ENCODE data around the gene ZDHHC17. TPM values are rescaled to one million over a fixed set of nuclear protein-coding genes. Genes with fewer than 3 reads are reported as not detected.

Gene ZDHHC17
- polyA plus RNA-seq, 1 of the 3 experiments (the other 2 are of a cell fraction), result 28.6 TPM

DNA sequence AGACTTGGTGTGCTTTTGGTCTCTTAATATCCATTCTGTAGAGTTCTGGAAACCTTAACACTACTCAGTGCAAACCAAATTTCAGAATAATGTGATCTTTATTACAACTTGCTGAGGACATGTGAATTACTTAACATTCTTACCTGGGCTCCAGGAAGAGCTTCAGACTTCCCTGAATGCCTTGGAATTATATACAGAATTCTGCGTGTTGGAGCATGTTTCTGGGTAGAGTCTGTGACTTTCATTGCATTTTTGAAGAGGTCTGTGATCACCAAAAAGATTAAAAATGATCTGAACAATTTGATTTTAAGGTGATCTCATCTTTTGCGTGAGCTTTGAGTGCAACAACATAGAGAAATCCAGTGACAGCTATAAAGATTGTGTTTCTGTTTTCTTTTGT is 35.4 kb downstream of the ZDHHC17 start:
- H4K20me1 ChIP-seq (ENCODE audit: insufficient read depth), result 0 out of 2 replicates have a peak, but pooled peaks cover 7% of the 10 kb centered on the region
- WGBS (ENCODE audit: low lambda C conversion rate), result 98% methylated on average over 2 of the region's 2 CpGs
- H3K36me3 ChIP-seq (replicated peaks in 1 of 2; ENCODE audit: control insufficient read depth in 1 of 2, insufficient read depth in 2 of 2, low read length in 1 of 2), result peaks cover 6 to 51% of the 10 kb centered on the region in 2 experiments
- H3K79me2 ChIP-seq (ENCODE audit: insufficient read depth), result peaks cover 95% of the 10 kb centered on the region
- no peak overlapping the region for H3K27ac ChIP-seq (ENCODE audit: low read depth in 2 of 2, low read length in 1 of 2)
- no peak overlapping the region for H2AFZ ChIP-seq (ENCODE audit: low read depth)
- no peak overlapping the region for H3K4me2 ChIP-seq
- ChIA-PET CTCF (interaction anchor here (1.4 to 2.3 kb wide), 2 partner anchors 178 to 212 kb away, joined by 4 to 7 read pairs; no protein-coding TSS in a partner anchor), POLR2A (no interaction called here)
- TF ChIP-seq CHD2 (IDR thresholded peaks at IDR 0.05; ENCODE audit: low read length, partially characterized antibody) (no peak), ELF1 (IDR thresholded peaks at IDR 0.05) (no peak)
- TF ChIP-seq, protein P1, sequence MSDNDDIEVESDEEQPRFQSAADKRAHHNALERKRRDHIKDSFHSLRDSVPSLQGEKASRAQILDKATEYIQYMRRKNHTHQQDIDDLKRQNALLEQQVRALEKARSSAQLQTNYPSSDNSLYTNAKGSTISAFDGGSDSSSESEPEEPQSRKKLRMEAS (IDR thresholded peaks at IDR 0.05; ENCODE audit: low read depth), result no peak
- TF ChIP-seq, protein P2, sequence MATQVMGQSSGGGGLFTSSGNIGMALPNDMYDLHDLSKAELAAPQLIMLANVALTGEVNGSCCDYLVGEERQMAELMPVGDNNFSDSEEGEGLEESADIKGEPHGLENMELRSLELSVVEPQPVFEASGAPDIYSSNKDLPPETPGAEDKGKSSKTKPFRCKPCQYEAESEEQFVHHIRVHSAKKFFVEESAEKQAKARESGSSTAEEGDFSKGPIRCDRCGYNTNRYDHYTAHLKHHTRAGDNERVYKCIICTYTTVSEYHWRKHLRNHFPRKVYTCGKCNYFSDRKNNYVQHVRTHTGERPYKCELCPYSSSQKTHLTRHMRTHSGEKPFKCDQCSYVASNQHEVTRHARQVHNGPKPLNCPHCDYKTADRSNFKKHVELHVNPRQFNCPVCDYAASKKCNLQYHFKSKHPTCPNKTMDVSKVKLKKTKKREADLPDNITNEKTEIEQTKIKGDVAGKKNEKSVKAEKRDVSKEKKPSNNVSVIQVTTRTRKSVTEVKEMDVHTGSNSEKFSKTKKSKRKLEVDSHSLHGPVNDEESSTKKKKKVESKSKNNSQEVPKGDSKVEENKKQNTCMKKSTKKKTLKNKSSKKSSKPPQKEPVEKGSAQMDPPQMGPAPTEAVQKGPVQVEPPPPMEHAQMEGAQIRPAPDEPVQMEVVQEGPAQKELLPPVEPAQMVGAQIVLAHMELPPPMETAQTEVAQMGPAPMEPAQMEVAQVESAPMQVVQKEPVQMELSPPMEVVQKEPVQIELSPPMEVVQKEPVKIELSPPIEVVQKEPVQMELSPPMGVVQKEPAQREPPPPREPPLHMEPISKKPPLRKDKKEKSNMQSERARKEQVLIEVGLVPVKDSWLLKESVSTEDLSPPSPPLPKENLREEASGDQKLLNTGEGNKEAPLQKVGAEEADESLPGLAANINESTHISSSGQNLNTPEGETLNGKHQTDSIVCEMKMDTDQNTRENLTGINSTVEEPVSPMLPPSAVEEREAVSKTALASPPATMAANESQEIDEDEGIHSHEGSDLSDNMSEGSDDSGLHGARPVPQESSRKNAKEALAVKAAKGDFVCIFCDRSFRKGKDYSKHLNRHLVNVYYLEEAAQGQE (IDR thresholded peaks at IDR 0.05; ENCODE audit: low read depth, low read length), result no peak
- no peaks in the 10 kb centered on the region for H3K27me3 ChIP-seq (ENCODE audit: insufficient read depth)
- no peaks in the 10 kb centered on the region for H3F3A ChIP-seq (replicated peaks; ENCODE audit: insufficient read depth)
- H3K9me2 ChIP-seq, result no peaks in the 10 kb centered on the region
- DNase-seq, result no peak
- H3K9me3 ChIP-seq, result no peaks in the 10 kb centered on the region
- H3K9ac ChIP-seq, result no peak overlapping the region
- no peak overlapping the region for H3K4me3 ChIP-seq (ENCODE audit: low read depth in 2 of 2, low read length in 1 of 2)
- H3K4me1 ChIP-seq (ENCODE audit: control insufficient read depth in 1 of 2, insufficient read depth in 2 of 2, low read depth in 1 of 2, low read length in 1 of 2), result no peaks in the 10 kb centered on the region

DNA sequence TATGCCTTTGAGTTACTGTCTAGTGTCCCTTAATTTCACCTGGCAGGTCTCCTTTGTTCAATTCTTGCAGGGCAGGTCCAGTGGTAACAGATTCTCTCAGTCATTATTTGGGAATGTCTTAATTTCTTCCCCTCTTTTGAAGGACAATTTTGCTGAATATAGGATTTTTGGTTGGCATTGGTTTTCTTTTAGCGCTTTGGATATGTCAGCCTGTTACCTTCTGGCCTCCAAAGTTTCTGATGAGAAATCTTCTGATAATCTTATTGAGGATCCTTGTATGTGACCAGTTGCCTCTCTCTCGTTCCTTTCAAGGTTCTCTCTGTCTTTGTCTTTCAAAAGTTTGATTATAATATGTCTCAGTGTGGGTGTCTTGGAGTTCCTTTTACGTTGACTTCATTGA is 38.1 kb downstream of the ZDHHC17 start:
- no peak for DNase-seq
- 97% methylated on average over 3 of the region's 3 CpGs for WGBS (ENCODE audit: low lambda C conversion rate)
- CTCF ChIA-PET, result no interaction called here
- H3K9ac ChIP-seq, result no peak overlapping the region
- peaks cover 18 to 73% of the 10 kb centered on the region in 2 experiments for H3K36me3 ChIP-seq (replicated peaks in 1 of 2; ENCODE audit: control insufficient read depth in 1 of 2, insufficient read depth in 2 of 2, low read length in 1 of 2)
- POLR2A ChIA-PET, result no interaction called here
- no peak overlapping the region for H3K4me3 ChIP-seq (ENCODE audit: low read depth in 2 of 2, low read length in 1 of 2)
- H3K4me1 ChIP-seq (ENCODE audit: control insufficient read depth in 1 of 2, insufficient read depth in 2 of 2, low read depth in 1 of 2, low read length in 1 of 2), result no peaks in the 10 kb centered on the region
- H3F3A ChIP-seq (replicated peaks; ENCODE audit: insufficient read depth), result peaks cover 1% of the 10 kb centered on the region
- no peaks in the 10 kb centered on the region for H4K20me1 ChIP-seq (ENCODE audit: insufficient read depth)
- H3K9me2 ChIP-seq, result no peaks in the 10 kb centered on the region
- peaks cover 70% of the 10 kb centered on the region for H3K79me2 ChIP-seq (ENCODE audit: insufficient read depth)
- no peaks in the 10 kb centered on the region for H3K27me3 ChIP-seq (ENCODE audit: insufficient read depth)
- H3K27ac ChIP-seq (ENCODE audit: low read depth in 2 of 2, low read length in 1 of 2), result no peak overlapping the region
- no peak overlapping the region for H3K4me2 ChIP-seq
- TF ChIP-seq, protein P3, sequence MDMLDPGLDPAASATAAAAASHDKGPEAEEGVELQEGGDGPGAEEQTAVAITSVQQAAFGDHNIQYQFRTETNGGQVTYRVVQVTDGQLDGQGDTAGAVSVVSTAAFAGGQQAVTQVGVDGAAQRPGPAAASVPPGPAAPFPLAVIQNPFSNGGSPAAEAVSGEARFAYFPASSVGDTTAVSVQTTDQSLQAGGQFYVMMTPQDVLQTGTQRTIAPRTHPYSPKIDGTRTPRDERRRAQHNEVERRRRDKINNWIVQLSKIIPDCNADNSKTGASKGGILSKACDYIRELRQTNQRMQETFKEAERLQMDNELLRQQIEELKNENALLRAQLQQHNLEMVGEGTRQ (IDR thresholded peaks at IDR 0.05; ENCODE audit: borderline replicate concordance, low read depth, low read length), result no peak
- no peak overlapping the region for H2AFZ ChIP-seq (ENCODE audit: low read depth)
- H3K9me3 ChIP-seq, result no peaks in the 10 kb centered on the region

Measured in SK-N-SH (cell line).